PC-3 (cell line): Measurements from ENCODE around the gene CARMIL1. TPM values are rescaled to one million over a fixed set of nuclear protein-coding genes. Genes with fewer than 3 reads are reported as not detected.

ENCODE experiments used
- ATAC-seq: fragments of 200-7000 bp; cut with Tn5 transposase; 2 replicates; pipeline ENCODE4 v1.9.1; 2020; ENCODE audit warnings: mild to moderate bottlenecking, moderate library complexity
- BruUV-seq: library from RNA; stranded (reverse); fragments of 400-500 nt; replicated peaks from 2 replicates; lab custom pipeline; 2021; lab: Mats Ljungman, UMichigan
- CTCF ChIA-PET: fragments of 300-600 bp; sonication (Branson Sonifier 250); formaldehyde crosslinking; loops from one replicate; lab custom pipeline; 2022; ENCODE audit warnings: antibody characterized with exemption; lab: Charles Lee
- POLR2A ChIA-PET: fragments of 300-600 bp; sonication (Branson Sonifier 250); formaldehyde crosslinking; loops from one replicate; lab custom pipeline; 2022; ENCODE audit warnings: antibody characterized with exemption; ENCODE audit not compliant: unreplicated experiment; lab: Charles Lee
- DNase-seq: peaks from one replicate; pipeline ENCODE4 v3.0.0-alpha.2; 2015
- H2AFZ ChIP-seq: fragments of 300-600 bp; sonication (generic); 2 replicates; pipeline ENCODE4 v1.6.0; 2016; ENCODE audit warnings: antibody characterized with exemption, low read length
- H3F3A ChIP-seq: fragments of 300-600 bp; sonication (generic); one replicate; pipeline ENCODE4 v1.6.0; 2017; ENCODE audit warnings: antibody characterized with exemption, low read length, control low read depth, mild to moderate bottlenecking; ENCODE audit not compliant: unreplicated experiment
- H3K27ac ChIP-seq: fragments of 300-600 bp; sonication (generic); 2 replicates; pipeline ENCODE4 v1.5.1; 2016; ENCODE audit warnings: mild to moderate bottlenecking, low read length
- H3K27me3 ChIP-seq: fragments of 300-600 bp; sonication (generic); 2 replicates; pipeline ENCODE4 v1.6.1; 2016; ENCODE audit warnings: low read length, mixed read lengths
- H3K36me3 ChIP-seq: fragments of 300-600 bp; sonication (generic); 2 replicates; pipeline ENCODE4 v1.6.1; 2016; ENCODE audit warnings: low read depth, mixed run types, low read length, mixed read lengths
- H3K4me1 ChIP-seq: fragments of 300-600 bp; sonication (generic); 2 replicates; pipeline ENCODE4 v1.5.1; 2016; ENCODE audit warnings: low read length; ENCODE audit not compliant: insufficient read depth
- H3K4me2 ChIP-seq: fragments of 300-600 bp; sonication (generic); 2 replicates; pipeline ENCODE4 v1.6.0; 2016; ENCODE audit warnings: low read length
- H3K4me3 ChIP-seq: fragments of 300-600 bp; sonication (generic); 2 replicates; pipeline ENCODE4 v1.5.1; 2016; ENCODE audit warnings: mild to moderate bottlenecking, low read length, mixed read lengths
- H3K79me2 ChIP-seq: fragments of 300-600 bp; sonication (generic); 2 replicates; pipeline ENCODE4 v1.6.1; 2017; ENCODE audit warnings: low read length, mixed read lengths
- H3K9ac ChIP-seq: fragments of 300-600 bp; sonication (generic); 2 replicates; pipeline ENCODE4 v1.6.0; 2016; ENCODE audit warnings: mild to moderate bottlenecking, low read length
- H3K9me2 ChIP-seq: fragments of 300-600 bp; sonication (generic); replicated peaks from 2 replicates; pipeline ENCODE4 v1.6.1; 2016; ENCODE audit warnings: mixed run types, low read length, mixed read lengths
- H3K9me3 ChIP-seq: fragments of 300-600 bp; sonication (generic); 2 replicates; pipeline ENCODE4 v1.6.1; 2016; ENCODE audit warnings: low read length, mixed read lengths
- H4K20me1 ChIP-seq: fragments of 300-600 bp; sonication (generic); 2 replicates; pipeline ENCODE4 v1.6.1; 2016; ENCODE audit warnings: low read length, mixed read lengths
- EZH2 ChIP-seq: fragments of 300-600 bp; sonication (generic); IDR thresholded peaks from one replicate; pipeline ENCODE4 v1.6.1; 2017; ENCODE audit warnings: antibody characterized with exemption, mild to moderate bottlenecking, low read length; ENCODE audit not compliant: unreplicated experiment
- EZH2phosphoT487 ChIP-seq: fragments of 300-600 bp; sonication (generic); IDR thresholded peaks from 2 replicates; pipeline ENCODE4 v1.6.1; 2018; ENCODE audit warnings: mild to moderate bottlenecking, antibody characterized with exemption, low read length, borderline replicate concordance
- intact Hi-C: fragments of 100-400 bp; cut with micrococcal nuclease; formaldehyde crosslinking; loops from 2 replicates; pipeline ENCODE4 v1.9.0; 2023
- total RNA-seq: library from RNA; depleted of rRNA; stranded (reverse); fragments of >200 nt; gene quantifications from 2 replicates; pipeline ENCODE4 v1.2.3, GENCODE V29; 2014
- TF ChIP-seq, protein P1 (sequence below): fragments of 300-600 bp; sonication (generic); conservative IDR thresholded peaks from 2 replicates; pipeline ENCODE4 v1.5.1; 2017; ENCODE audit warnings: antibody characterized with exemption, low read depth, mild to moderate bottlenecking, low read length

CARMIL1 gene
- total RNA-seq, 1 experiment from 2014 or later = 22.0 TPM

DNA sequence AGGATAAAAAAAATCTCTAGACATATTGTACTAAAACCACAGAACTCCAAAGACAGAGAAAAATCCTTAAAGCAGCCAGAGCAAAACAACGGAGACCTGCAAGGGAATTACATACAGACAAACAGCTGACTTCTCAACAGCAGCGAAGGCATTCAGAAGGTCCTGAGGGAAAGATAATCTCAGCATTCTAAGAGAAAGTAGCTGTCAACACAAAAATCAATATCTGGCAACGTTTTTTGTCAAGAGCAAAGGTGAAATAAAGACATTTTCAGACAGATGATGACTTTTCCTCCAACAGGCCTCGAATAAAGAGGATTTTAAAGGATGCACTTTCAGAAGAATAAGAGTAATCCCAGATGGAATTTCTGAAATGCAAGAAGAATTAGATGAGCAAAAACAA is 366.7 kb downstream of the CARMIL1 start:
- CTCF ChIA-PET = no interaction called here
- Histone ChIP-seq H3K4me3 (no peak overlapping the region), H3K27ac (no peak overlapping the region), H3F3A (no peaks in the 10 kb centered on the region), H3K36me3 (no peaks in the 10 kb centered on the region), H3K4me1 (no peaks in the 10 kb centered on the region), H3K4me2 (no peak overlapping the region), H4K20me1 (no peaks in the 10 kb centered on the region), H3K9me3 (no peaks in the 10 kb centered on the region), H3K79me2 (no peaks in the 10 kb centered on the region), H2AFZ (no peak overlapping the region), H3K27me3 (peaks cover 83% of the 10 kb centered on the region), H3K9ac (no peak overlapping the region), H3K9me2 (no peaks in the 10 kb centered on the region)
- BruUV-seq = no TSS peak
- ATAC-seq (no peak), DNase-seq (no peak)
- intact Hi-C loops = no loop called here
- TF ChIP-seq EZH2phosphoT487 = no peak
- POLR2A ChIA-PET = no interaction called here

DNA sequence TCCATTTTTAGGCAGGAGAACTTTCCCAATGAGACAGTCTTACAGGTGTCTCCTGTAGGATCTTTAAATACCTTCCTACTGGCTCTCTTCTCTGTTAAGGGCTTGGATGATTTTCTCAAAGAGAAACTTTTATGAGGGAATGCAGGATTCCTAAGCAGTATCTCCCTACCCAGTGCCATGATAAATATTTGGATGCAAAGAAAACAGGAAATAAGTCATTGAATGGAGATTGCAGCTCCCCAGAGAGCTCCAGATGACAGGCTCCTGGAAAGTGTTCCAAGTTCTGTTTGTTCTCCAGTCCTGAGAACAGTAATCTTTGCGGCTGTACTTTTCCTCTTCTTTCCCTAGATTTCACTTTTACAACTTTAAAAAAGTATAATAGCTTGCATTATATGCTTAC is 370.4 kb downstream of the CARMIL1 start:
- no peak overlapping the region for H2AFZ ChIP-seq
- no peaks in the 10 kb centered on the region for H4K20me1 ChIP-seq
- peaks cover 77% of the 10 kb centered on the region for H3K27me3 ChIP-seq
- ATAC-seq (no peak), DNase-seq (no peak)
- no peak overlapping the region for H3K9ac ChIP-seq
- H3K4me2 ChIP-seq = no peak overlapping the region
- H3K27ac ChIP-seq = no peak overlapping the region
- POLR2A ChIA-PET = interaction anchor here (0.6 kb wide), 1 partner anchor 14 kb away, joined by 4 read pairs; no protein-coding TSS in a partner anchor
- no TSS peak for BruUV-seq
- CTCF ChIA-PET = no interaction called here
- no peaks in the 10 kb centered on the region for H3K9me2 ChIP-seq
- no peaks in the 10 kb centered on the region for H3K79me2 ChIP-seq
- TF ChIP-seq, protein P1, sequence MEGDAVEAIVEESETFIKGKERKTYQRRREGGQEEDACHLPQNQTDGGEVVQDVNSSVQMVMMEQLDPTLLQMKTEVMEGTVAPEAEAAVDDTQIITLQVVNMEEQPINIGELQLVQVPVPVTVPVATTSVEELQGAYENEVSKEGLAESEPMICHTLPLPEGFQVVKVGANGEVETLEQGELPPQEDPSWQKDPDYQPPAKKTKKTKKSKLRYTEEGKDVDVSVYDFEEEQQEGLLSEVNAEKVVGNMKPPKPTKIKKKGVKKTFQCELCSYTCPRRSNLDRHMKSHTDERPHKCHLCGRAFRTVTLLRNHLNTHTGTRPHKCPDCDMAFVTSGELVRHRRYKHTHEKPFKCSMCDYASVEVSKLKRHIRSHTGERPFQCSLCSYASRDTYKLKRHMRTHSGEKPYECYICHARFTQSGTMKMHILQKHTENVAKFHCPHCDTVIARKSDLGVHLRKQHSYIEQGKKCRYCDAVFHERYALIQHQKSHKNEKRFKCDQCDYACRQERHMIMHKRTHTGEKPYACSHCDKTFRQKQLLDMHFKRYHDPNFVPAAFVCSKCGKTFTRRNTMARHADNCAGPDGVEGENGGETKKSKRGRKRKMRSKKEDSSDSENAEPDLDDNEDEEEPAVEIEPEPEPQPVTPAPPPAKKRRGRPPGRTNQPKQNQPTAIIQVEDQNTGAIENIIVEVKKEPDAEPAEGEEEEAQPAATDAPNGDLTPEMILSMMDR = no peak
- H3K36me3 ChIP-seq = no peaks in the 10 kb centered on the region
- no peaks in the 10 kb centered on the region for H3K4me1 ChIP-seq
- no peaks in the 10 kb centered on the region for H3K9me3 ChIP-seq
- no peak overlapping the region for H3K4me3 ChIP-seq
- no peaks in the 10 kb centered on the region for H3F3A ChIP-seq
- intact Hi-C loops = no loop called here

DNA sequence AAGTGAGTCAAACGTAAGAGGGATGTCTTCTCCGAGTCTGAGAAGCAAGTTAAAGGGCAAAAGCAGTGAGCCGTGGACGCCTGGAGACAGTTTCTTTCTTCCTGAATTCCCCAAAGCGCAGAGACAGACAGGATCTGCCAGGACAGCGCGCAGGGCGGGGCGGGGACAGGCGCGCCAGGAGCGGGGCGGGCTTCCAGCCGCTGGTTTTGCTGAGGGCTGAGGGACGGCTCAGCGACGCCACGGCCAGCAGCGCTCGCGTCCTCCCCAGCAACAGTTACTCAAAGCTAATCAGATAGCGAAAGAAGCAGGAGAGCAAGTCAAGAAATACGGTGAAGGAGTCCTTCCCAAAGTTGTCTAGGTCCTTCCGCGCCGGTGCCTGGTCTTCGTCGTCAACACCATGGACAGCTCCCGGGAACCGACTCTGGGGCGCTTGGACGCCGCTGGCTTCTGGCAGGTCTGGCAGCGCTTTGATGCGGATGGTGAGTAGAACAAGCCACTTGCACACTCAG is 372.9 kb downstream of the CARMIL1 start, which contains the start of gene SCGN:
Gene SCGN, plus strand, starts transcription at position 209 of the 509 bp plus-strand sequence. Its CDS starts 189 bp downstream, at position 398.
- ChIA-PET CTCF (no interaction called here), POLR2A (no interaction called here)
- DNase-seq = peak; percentile 58
- Histone ChIP-seq H3K79me2 (no peaks in the 10 kb centered on the region), H3K4me2 (no peak within 1 kb of the TSS), H3K9ac (no peak within 1 kb of the TSS), H2AFZ (no peak within 1 kb of the TSS), H3K27me3 (peaks cover 67% of the 10 kb centered on the region), H3F3A (no peaks in the 10 kb centered on the region), H4K20me1 (no peaks in the 10 kb centered on the region), H3K9me3 (no peaks in the 10 kb centered on the region), H3K9me2 (no peaks in the 10 kb centered on the region), H3K4me3 (no peak within 1 kb of the TSS), H3K4me1 (no peaks in the 10 kb centered on the region), H3K36me3 (no peaks in the 10 kb centered on the region), H3K27ac (no peak within 1 kb of the TSS)
- peak; percentile 71 for ATAC-seq
- no TSS peak for BruUV-seq
- TF ChIP-seq EZH2 = no peak
- TF ChIP-seq EZH2phosphoT487 = no peak
- TF ChIP-seq, protein P1 = no peak
- intact Hi-C loops = no loop called here
